ENCODE data around the gene TICAM2. TPM values are rescaled to one million over a fixed set of nuclear protein-coding genes. Genes with fewer than 3 reads are reported as not detected.

Gene TICAM2
- total RNA-seq, 1 experiment from 2014 or later, result not detected

DNA sequence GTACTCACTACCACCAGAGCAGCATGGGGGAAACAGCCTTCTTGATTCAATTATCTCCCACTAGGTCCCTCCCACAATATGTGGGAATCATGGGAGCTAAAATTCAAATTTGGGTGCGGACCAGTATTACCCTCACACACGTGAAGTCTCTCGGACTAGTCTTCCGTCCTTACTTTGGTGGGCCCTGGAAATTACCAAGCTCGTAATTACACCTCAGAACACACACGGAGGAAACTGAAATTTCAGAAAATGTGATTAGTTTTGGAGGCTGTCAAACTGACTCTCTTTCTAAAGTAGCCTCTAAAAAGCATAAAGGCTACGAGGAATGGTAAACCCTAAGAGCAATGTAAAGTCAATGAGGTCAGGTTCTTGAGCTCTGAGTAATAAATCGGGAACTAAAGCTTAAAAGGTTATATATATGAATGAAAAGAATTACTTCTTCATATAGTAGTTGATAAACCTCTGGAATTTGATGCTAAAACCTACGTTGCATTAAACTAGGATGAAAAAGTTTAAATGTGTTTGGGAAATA is 56.9 kb downstream of the TICAM2 start:
- peaks cover 39% of the 10 kb centered on the region for H3K4me1 ChIP-seq (ENCODE audit: low read length)
- H3K27ac ChIP-seq (ENCODE audit: low read length), result no peak overlapping the region
- peaks cover 7% of the 10 kb centered on the region for H3K9me3 ChIP-seq (ENCODE audit: low read length)
- H4K20me1 ChIP-seq (ENCODE audit: insufficient read depth, low read depth, low read length), result peaks cover 22% of the 10 kb centered on the region
- H3K79me2 ChIP-seq (ENCODE audit: low read length), result peaks cover 40% of the 10 kb centered on the region
- DNase-seq, result no peak
- H3K4me2 ChIP-seq (ENCODE audit: low read depth, low read length, poor library complexity, severe bottlenecking), result peak overlapping the region; percentile 71
- H3K36me3 ChIP-seq (ENCODE audit: insufficient read depth, low read length), result peaks cover 28% of the 10 kb centered on the region
- H3K4me3 ChIP-seq (ENCODE audit: low read length), result peak overlapping the region; percentile 52; the same call in 1 of the 2 replicates
- no peaks in the 10 kb centered on the region for H3K9me2 ChIP-seq (replicated peaks; ENCODE audit: insufficient read depth, low read length)
- H2AFZ ChIP-seq (ENCODE audit: low read length), result peak overlapping the region; percentile 91
- peak overlapping the region; percentile 58 for H3K9ac ChIP-seq (ENCODE audit: low read length)
- no peaks in the 10 kb centered on the region for H3K27me3 ChIP-seq (ENCODE audit: low read length)

DNA sequence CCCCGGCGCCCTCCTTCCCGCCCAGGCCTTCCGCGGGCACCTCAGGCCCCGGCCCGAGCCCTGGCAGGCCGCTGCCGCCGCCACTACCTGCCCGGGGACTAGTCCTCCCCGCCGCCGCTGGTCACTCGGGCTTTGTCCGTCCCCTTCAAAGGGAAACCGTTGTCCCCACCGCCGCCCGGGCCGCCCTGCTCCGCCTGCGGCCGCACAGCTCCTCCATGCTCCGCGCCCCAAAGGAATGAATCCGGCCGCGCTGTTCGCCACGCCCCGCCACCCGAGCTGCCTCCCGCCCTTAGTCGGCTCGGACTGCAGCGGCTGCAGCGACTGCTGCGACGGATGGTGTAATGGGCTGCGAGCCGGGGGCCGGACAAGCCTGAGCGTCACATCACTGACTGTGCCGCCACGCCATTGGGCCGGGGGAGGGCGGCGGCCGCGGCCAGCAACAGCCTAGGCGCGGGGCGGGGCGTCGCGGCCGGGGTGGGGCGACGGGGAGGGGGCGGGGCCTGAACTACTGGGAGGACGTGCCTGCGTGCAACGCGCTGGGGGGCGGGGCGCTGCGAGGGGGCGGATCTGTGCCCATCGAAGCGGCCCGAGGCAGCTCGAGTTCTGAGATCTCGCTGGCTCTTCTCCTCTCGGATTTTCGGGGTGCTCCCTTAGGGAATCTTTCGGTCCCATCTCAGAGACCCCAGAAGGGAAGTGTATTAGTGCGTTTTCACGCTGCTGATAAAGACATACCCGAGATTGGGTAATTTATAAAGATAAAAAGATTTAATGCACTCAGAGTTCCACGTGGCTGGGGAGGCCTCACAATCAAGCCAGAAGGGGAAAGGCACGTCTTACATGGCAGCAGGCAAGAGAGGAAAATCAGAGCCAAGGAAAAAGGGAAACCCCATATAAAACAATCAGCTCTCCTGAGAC is 57.6 kb downstream of the TICAM2 start, which contains the start of gene FEM1C:
Gene FEM1C, minus strand, starts transcription at position 340 of the 915 bp plus-strand sequence. CDS start 1,282 bp downstream, outside the sequence.
- H3K79me2 ChIP-seq (ENCODE audit: low read length), result peaks cover 47% of the 10 kb centered on the region
- peaks cover 35% of the 10 kb centered on the region for H3K36me3 ChIP-seq (ENCODE audit: insufficient read depth, low read length)
- peak within 1 kb of the TSS; percentile 92 for H3K4me3 ChIP-seq (ENCODE audit: low read length)
- peaks cover 46% of the 10 kb centered on the region for H3K4me1 ChIP-seq (ENCODE audit: low read length)
- peak within 1 kb of the TSS; percentile 80 for H3K4me2 ChIP-seq (ENCODE audit: low read depth, low read length, poor library complexity, severe bottlenecking)
- H2AFZ ChIP-seq (ENCODE audit: low read length), result peak within 1 kb of the TSS; percentile 91
- H3K9ac ChIP-seq (ENCODE audit: low read length), result peak within 1 kb of the TSS; percentile 94
- peak; percentile 98 for DNase-seq
- peaks cover 22% of the 10 kb centered on the region for H4K20me1 ChIP-seq (ENCODE audit: insufficient read depth, low read depth, low read length)
- H3K9me2 ChIP-seq (replicated peaks; ENCODE audit: insufficient read depth, low read length), result no peaks in the 10 kb centered on the region
- H3K27me3 ChIP-seq (ENCODE audit: low read length), result no peaks in the 10 kb centered on the region
- H3K9me3 ChIP-seq (ENCODE audit: low read length), result peaks cover 7% of the 10 kb centered on the region
- H3K27ac ChIP-seq (ENCODE audit: low read length), result peak within 1 kb of the TSS; percentile 84

DNA sequence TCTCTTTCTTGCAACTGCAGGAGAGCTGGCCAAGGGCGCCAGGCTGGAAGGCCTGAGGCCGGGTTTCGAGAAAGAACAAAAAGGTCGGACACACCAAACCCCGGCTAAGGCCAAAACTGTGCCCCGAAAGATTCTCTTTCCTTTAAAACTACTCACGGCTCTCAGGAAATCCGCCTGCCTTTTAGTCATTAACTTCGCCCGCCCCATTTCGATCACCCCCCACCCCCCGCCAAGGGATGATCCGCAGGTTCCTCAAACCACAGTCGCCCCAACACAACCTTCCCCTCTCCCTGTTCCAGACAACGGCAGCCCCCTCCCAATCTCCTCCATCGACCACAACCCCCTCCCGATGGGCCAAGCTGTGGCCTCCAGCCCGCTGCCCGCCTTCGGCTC is 58.2 kb downstream of the TICAM2 start:
- H3K4me3 ChIP-seq (ENCODE audit: low read length), result peak overlapping the region; percentile 92
- H4K20me1 ChIP-seq (ENCODE audit: insufficient read depth, low read depth, low read length), result peaks cover 22% of the 10 kb centered on the region
- peaks cover 44% of the 10 kb centered on the region for H3K4me1 ChIP-seq (ENCODE audit: low read length)
- H3K79me2 ChIP-seq (ENCODE audit: low read length), result peaks cover 53% of the 10 kb centered on the region
- peak overlapping the region; percentile 80 for H3K4me2 ChIP-seq (ENCODE audit: low read depth, low read length, poor library complexity, severe bottlenecking)
- peaks cover 42% of the 10 kb centered on the region for H3K36me3 ChIP-seq (ENCODE audit: insufficient read depth, low read length)
- peak overlapping the region; percentile 94 for H3K9ac ChIP-seq (ENCODE audit: low read length)
- H3K9me3 ChIP-seq (ENCODE audit: low read length), result peaks cover 7% of the 10 kb centered on the region
- peak overlapping the region; percentile 84 for H3K27ac ChIP-seq (ENCODE audit: low read length)
- peak overlapping the region; percentile 53; the same call in 1 of the 2 replicates for H2AFZ ChIP-seq (ENCODE audit: low read length)
- H3K27me3 ChIP-seq (ENCODE audit: low read length), result no peaks in the 10 kb centered on the region
- no peaks in the 10 kb centered on the region for H3K9me2 ChIP-seq (replicated peaks; ENCODE audit: insufficient read depth, low read length)
- DNase-seq, result peak; percentile 81

DNA sequence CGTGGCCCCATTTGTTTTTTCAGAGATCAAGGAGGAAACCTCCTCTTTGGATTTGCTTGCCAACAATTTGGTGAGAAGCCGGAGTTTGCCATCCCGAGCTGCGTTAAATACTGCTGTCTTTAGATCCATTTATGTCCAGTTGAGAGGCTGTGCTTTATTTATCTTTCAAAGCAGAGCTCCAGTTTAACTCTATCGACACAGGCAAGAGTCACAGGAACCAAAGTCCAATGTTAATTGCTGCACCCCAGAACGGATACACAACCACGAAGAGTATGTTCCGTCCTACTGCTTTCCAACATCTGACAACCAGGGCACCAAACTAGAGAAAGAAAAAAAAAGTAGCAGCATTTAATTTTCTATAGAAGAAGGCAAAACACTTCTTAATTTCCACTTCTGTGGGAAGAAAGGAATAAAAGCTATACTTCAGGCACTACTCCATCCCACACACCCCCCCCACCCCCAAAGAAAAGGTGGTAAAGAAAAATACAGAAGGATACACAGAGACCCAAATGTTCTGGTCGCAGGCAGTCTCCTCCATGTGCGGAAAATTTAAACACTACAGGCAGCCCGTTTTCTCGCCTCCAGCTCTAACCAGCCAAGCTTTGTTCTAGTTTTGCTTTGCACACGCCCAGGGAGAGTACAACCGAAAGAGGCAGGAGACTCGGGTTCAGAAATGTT is 58.8 kb downstream of the TICAM2 start:
- peak; percentile 54 for DNase-seq
- no peak overlapping the region for H2AFZ ChIP-seq (ENCODE audit: low read length)

DNA sequence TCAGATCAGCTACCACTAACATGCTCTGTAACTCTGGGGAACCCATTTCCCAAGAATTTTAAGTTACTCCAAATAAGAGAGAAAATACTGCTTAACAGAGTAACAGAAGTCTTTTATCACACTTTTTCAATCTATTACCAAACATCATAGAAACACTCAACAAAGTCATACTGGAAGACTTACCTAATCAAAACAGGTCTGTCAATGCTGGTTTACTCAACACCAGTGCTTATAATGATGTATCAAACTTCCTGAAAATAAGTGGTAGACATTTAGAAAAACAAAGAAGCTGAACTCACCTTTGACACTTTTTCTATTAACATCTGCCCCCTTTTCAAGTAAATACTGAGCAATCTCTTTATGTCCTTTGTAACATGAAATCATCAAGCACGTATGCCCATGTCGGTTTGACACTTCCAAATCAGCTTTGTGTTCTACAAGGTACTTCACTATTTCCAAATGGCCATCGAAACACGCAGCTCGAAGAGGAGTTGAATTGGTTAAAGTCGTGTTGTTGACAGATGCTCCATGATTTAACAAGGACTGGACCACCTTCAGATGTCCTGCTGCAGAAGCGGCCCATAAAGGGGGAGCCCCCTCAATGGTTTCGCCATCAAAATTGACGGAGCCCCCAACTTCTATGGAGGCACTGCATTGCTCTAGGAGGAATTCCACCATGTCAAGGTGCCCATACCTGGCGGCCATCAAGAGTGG is 59.5 kb downstream of the TICAM2 start:
- peaks cover 66% of the 10 kb centered on the region for H3K79me2 ChIP-seq (ENCODE audit: low read length)
- H3K4me1 ChIP-seq (ENCODE audit: low read length), result peaks cover 55% of the 10 kb centered on the region
- peaks cover 54% of the 10 kb centered on the region for H3K36me3 ChIP-seq (ENCODE audit: insufficient read depth, low read length)
- H3K9me2 ChIP-seq (replicated peaks; ENCODE audit: insufficient read depth, low read length), result no peaks in the 10 kb centered on the region
- H4K20me1 ChIP-seq (ENCODE audit: insufficient read depth, low read depth, low read length), result peaks cover 22% of the 10 kb centered on the region
- peaks cover 7% of the 10 kb centered on the region for H3K9me3 ChIP-seq (ENCODE audit: low read length)
- no peak overlapping the region for H3K27ac ChIP-seq (ENCODE audit: low read length)
- H3K4me3 ChIP-seq (ENCODE audit: low read length), result peak overlapping the region; percentile 92
- H2AFZ ChIP-seq (ENCODE audit: low read length), result no peak overlapping the region
- peak overlapping the region; percentile 94 for H3K9ac ChIP-seq (ENCODE audit: low read length)
- H3K4me2 ChIP-seq (ENCODE audit: low read depth, low read length, poor library complexity, severe bottlenecking), result peak overlapping the region; percentile 80
- no peak for DNase-seq
- H3K27me3 ChIP-seq (ENCODE audit: low read length), result no peaks in the 10 kb centered on the region

More for the DNA sequence above, 58.8 kb downstream of the TICAM2 start:
- Histone ChIP-seq H3K4me3 (ENCODE audit: low read length) (peak overlapping the region; percentile 92), H4K20me1 (ENCODE audit: insufficient read depth, low read depth, low read length) (peaks cover 22% of the 10 kb centered on the region), H3K27me3 (ENCODE audit: low read length) (no peaks in the 10 kb centered on the region), H3K4me1 (ENCODE audit: low read length) (peaks cover 49% of the 10 kb centered on the region), H3K4me2 (ENCODE audit: low read depth, low read length, poor library complexity, severe bottlenecking) (peak overlapping the region; percentile 80), H3K27ac (ENCODE audit: low read length) (peak overlapping the region; percentile 84), H3K9me3 (ENCODE audit: low read length) (peaks cover 7% of the 10 kb centered on the region), H3K9ac (ENCODE audit: low read length) (peak overlapping the region; percentile 94), H3K36me3 (ENCODE audit: insufficient read depth, low read length) (peaks cover 47% of the 10 kb centered on the region), H3K9me2 (replicated peaks; ENCODE audit: insufficient read depth, low read length) (no peaks in the 10 kb centered on the region), H3K79me2 (ENCODE audit: low read length) (peaks cover 59% of the 10 kb centered on the region)

DNA sequence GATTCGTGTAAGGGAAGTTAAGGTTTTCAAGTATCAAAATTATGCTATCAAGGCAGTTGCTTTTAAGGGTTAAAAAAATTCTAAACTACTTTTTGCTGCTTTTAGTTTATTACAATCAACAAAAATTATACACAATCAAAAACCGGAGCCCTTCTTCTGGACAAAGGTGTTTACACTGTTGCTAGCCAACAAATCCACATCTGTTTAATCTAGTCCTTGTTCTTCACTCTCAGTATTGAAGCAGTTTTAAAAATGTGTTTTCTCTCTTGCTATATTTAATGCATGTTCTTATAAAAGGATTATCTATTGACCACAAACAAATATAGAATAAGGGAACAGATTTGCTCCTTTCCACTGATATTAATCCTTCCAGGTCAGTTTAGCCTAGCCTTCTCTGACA is 60.2 kb downstream of the TICAM2 start:
- Histone ChIP-seq H3K4me2 (ENCODE audit: low read depth, low read length, poor library complexity, severe bottlenecking) (peak overlapping the region; percentile 80), H3K4me3 (ENCODE audit: low read length) (peak overlapping the region; percentile 92), H3K4me1 (ENCODE audit: low read length) (peaks cover 57% of the 10 kb centered on the region), H3K9ac (ENCODE audit: low read length) (peak overlapping the region; percentile 94), H3K9me2 (replicated peaks; ENCODE audit: insufficient read depth, low read length) (no peaks in the 10 kb centered on the region), H3K27ac (ENCODE audit: low read length) (no peak overlapping the region), H2AFZ (ENCODE audit: low read length) (no peak overlapping the region), H3K36me3 (ENCODE audit: insufficient read depth, low read length) (peaks cover 59% of the 10 kb centered on the region), H3K79me2 (ENCODE audit: low read length) (peaks cover 73% of the 10 kb centered on the region), H3K27me3 (ENCODE audit: low read length) (no peaks in the 10 kb centered on the region), H3K9me3 (ENCODE audit: low read length) (peaks cover 7% of the 10 kb centered on the region), H4K20me1 (ENCODE audit: insufficient read depth, low read depth, low read length) (peaks cover 22% of the 10 kb centered on the region)
- DNase-seq, result no peak

DNA sequence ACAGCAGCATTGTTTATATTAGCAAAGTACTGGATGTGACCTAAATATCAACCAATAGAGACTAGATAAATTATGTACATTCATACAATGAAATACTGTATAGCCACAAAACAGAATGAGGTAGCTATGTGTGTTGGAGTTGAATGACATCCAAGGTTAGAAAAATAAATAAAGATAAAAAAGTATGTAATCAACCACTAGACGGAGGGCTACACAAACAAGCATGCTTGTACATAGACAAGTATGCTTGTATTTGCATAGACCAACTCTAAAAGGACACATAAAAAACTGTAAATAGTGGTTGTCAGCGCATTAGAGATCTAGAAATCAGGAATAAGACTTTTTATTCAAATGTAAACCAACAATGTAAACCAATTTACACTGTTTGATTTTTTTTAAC is 60.7 kb downstream of the TICAM2 start:
- Histone ChIP-seq H3K4me2 (ENCODE audit: low read depth, low read length, poor library complexity, severe bottlenecking) (peak overlapping the region; percentile 80), H3K9me3 (ENCODE audit: low read length) (peaks cover 7% of the 10 kb centered on the region), H3K27ac (ENCODE audit: low read length) (no peak overlapping the region), H2AFZ (ENCODE audit: low read length) (no peak overlapping the region), H3K36me3 (ENCODE audit: insufficient read depth, low read length) (peaks cover 64% of the 10 kb centered on the region), H3K27me3 (ENCODE audit: low read length) (no peaks in the 10 kb centered on the region), H3K9me2 (replicated peaks; ENCODE audit: insufficient read depth, low read length) (no peaks in the 10 kb centered on the region), H3K4me3 (ENCODE audit: low read length) (peak overlapping the region; percentile 92), H3K4me1 (ENCODE audit: low read length) (peaks cover 57% of the 10 kb centered on the region), H3K79me2 (ENCODE audit: low read length) (peaks cover 78% of the 10 kb centered on the region), H3K9ac (ENCODE audit: low read length) (peak overlapping the region; percentile 94), H4K20me1 (ENCODE audit: insufficient read depth, low read depth, low read length) (peaks cover 22% of the 10 kb centered on the region)
- DNase-seq, result no peak

All from Karpas-422 (cell line).